ENCODE measurements around the gene FAAP100.

- TF ChIP-seq POLR2A (IDR thresholded peaks at IDR 0.05): no peak
- TF ChIP-seq, protein P1, sequence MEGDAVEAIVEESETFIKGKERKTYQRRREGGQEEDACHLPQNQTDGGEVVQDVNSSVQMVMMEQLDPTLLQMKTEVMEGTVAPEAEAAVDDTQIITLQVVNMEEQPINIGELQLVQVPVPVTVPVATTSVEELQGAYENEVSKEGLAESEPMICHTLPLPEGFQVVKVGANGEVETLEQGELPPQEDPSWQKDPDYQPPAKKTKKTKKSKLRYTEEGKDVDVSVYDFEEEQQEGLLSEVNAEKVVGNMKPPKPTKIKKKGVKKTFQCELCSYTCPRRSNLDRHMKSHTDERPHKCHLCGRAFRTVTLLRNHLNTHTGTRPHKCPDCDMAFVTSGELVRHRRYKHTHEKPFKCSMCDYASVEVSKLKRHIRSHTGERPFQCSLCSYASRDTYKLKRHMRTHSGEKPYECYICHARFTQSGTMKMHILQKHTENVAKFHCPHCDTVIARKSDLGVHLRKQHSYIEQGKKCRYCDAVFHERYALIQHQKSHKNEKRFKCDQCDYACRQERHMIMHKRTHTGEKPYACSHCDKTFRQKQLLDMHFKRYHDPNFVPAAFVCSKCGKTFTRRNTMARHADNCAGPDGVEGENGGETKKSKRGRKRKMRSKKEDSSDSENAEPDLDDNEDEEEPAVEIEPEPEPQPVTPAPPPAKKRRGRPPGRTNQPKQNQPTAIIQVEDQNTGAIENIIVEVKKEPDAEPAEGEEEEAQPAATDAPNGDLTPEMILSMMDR (IDR thresholded peaks at IDR 0.05 in 4 of 5, conservative IDR thresholded peaks at IDR 0.05 in 1 of 5): no peak
Measured at GRCh38 chr17:81537856-81538555, 14.1 kb downstream of the FAAP100 start.
